GM08714 (cell line): ENCODE measurements around the gene GNAI2.
A peak's percentile ranks its signal among the peaks of the same experiment; 100 is the strongest.

Experiments
- H3K4me3 ChIP-seq: fragments of 200-500 bp; sonication (Bioruptor generic); 2 replicates; pipeline ENCODE4 v1.5.1; 2014; ENCODE audit warnings: mild to moderate bottlenecking, low read length, inconsistent platforms
- ZNF274 ChIP-seq: IDR thresholded peaks from 2 replicates; pipeline ENCODE4 v1.6.1; 2012; ENCODE audit warnings: mild to moderate bottlenecking, low read depth, low read length

GNAI2 gene

DNA sequence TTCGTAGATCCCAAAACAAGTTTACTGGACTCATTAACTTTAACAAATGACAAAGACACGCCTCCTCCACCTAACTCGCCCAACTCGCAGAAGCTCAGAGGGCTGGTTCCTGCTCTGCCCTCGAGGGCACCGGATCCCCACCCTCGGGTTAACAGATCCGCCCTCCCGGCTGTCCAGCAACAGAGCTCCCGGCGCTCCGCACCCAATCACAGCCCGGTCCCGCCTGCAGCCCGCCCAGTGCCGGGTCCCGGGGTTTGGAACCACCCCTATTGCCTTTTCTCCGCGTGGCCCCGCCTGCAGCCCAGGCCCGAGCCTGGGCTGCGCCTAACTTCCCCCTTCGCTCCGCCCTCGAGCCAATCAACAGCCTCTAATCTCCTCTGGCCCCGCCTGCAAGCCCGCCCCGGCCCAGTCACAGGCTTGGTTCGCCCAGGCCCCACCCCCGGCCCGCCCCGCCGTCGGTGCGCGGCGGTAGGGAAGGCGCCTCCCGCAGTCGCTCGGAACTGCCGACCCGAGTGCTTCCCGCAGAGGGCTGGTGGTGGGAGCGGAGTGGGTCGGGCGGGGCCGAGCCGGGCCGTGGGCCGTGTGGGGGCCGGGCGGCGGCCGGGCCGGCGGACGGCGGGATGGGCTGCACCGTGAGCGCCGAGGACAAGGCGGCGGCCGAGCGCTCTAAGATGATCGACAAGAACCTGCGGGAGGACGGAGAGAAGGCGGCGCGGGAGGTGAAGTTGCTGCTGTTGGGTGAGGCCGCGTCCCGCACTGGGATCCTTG, at the start of gene GNAI2:
Gene GNAI2 (plus strand): TSS at position 489 of the 768 bp plus-strand sequence. CDS start 132 bp downstream, at position 621.
- H3K4me3 ChIP-seq = peak within 1 kb of the TSS; percentile 71
- no peak for TF ChIP-seq ZNF274

DNA sequence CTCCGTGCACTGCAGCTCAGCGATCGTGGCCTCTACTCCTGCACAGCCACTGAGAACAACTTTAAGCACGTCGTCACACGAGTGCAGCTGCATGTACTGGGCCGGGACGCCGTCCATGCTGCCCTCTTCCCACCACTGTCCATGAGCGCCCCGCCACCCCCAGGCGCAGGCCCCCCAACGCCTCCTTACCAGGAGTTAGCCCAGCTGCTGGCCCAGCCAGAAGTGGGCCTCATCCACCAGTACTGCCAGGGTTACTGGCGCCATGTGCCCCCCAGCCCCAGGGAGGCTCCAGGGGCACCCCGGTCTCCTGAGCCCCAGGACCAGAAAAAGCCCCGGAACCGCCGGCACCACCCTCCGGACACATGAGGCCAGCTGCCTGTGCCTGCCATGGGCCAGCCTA, 48.3 kb upstream of the GNAI2 start:
- no peak overlapping the region for H3K4me3 ChIP-seq
- TF ChIP-seq ZNF274 = no peak

DNA sequence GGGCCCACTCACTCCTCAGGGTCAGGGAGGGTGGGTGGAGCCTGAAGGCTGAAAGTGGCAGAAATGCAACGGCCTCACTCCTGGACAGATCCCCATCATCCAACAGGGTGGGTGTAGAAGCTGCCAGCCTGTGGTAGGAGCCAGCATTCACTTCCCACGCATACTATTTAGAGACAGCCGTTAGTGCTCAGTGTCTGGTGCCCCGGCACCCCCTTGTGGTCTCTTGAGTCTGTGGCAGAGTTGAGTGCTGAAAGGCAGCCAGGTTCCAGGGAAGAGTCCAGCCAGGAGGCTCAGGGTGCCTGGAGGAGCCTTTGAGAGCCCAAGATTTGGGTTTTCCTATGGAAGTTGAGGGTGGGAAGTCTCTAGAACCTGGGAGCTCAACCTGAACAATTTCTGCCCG, 46.7 kb upstream of the GNAI2 start:
- TF ChIP-seq ZNF274 = no peak
- H3K4me3 ChIP-seq = no peak overlapping the region

DNA sequence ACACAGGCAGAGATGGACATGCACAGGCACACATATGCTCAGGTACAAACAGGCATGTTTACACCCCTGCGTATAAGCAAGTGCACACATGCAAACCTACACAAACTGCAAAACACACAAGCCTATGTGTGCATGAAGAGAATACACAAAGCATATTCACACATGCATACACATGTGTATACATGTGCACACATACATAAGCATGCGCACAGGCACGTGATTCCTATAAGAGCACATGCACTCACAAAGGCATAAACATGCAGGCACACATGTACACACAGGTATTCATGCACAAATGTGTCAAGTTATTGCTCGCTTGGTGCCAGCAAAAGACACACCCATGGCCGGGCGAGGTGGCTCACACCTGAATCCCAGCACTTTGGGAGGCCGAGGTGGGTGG, 46.0 kb upstream of the GNAI2 start:
- no peak overlapping the region for H3K4me3 ChIP-seq

DNA sequence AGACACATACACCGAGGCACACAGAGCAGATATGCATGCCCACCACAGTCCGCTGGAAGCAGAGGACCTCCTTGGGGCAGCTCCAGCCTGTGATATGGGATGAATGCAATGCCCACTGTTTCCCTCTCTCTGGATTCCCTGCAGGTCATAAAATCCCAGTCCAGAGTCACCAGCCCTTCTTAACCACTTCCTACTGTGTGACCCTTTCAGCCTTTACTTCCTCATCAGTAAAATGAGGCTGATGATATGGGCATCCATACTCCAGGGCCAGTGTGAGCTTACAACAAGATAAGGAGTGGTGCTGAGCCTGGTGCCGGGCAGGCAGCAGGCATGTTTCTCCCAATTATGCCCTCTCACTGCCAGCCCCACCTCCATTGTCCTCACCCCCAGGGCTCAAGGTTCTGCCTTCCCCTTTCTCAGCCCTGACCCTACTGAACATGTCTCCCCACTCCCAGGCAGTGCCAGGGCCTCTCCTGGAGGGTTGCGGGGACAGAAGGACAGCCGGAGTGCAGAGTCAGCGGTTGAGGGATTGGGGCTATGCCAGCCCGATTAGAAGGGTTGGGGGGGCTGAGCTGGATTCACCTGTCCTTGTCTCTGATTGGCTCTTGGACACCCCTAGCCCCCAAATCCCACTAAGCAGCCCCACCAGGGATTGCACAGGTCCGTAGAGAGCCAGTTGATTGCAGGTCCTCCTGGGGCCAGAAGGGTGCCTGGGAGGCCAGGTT, 44.9 kb upstream of the GNAI2 start, which contains the start of gene GNAT1:
Gene GNAT1 (plus strand): TSS at position 675 of the 725 bp plus-strand sequence. CDS start 116 bp downstream, outside the sequence.
- no peak for TF ChIP-seq ZNF274
- H3K4me3 ChIP-seq = no peak within 1 kb of the TSS

More for the DNA sequence above, 46.0 kb upstream of the GNAI2 start:
- TF ChIP-seq ZNF274 = no peak

DNA sequence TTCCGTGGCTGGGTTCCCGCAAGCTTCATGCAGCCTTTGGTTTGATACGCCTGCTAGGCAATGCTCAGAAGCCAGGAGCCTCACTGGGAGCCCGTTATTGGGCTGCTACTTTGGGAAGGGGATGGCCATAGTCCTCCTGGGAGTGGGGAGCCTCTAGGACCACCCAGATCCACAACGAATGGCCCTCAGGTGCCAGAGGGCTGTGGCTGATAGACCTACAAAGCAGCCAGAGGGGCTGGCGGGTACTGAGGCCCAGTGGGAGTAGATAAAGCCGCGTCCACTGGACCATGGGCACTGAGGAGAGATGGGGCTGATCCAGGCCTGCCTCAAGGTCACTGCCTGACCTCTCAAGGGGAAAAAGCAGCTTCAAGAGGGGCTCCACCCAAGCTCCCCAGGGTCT, 43.9 kb upstream of the GNAI2 start:
- no peak for TF ChIP-seq ZNF274
- H3K4me3 ChIP-seq = no peak overlapping the region

DNA sequence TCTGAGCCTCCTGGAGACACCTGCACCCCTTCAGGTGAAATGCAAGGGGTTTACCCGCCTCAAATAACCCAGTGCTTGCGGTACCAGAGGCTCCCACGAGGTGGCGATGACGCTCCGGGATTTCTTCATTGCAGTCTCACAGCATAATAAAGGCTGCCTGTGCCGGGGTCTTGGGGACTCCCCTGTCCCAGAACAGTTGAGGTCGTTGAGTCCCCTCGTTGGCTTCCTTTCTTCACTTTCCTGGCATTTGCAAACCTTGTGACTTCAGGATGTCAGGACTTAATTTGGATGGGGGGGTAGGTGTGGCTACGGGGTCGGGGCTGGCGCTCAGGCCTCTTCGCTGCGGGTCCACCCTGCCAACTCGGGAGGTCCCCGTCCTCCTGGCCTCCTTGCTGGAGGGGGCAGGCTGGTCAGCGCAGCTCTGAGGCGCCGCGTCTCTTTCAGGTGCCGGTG, 43.3 kb upstream of the GNAI2 start:
- TF ChIP-seq ZNF274 = no peak
- H3K4me3 ChIP-seq = no peak overlapping the region

DNA sequence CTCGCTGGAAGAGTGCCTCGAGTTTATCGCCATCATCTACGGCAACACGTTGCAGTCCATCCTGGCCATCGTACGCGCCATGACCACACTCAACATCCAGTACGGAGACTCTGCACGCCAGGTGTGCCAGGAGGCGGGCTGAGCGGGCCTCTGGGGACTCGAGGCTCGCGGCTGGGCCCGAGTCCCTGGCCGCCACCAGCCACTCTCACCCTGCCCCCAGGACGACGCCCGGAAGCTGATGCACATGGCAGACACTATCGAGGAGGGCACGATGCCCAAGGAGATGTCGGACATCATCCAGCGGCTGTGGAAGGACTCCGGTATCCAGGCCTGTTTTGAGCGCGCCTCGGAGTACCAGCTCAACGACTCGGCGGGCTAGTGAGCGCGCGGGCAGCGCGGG, 42.7 kb upstream of the GNAI2 start:
- TF ChIP-seq ZNF274 = no peak
- H3K4me3 ChIP-seq = no peak overlapping the region

DNA sequence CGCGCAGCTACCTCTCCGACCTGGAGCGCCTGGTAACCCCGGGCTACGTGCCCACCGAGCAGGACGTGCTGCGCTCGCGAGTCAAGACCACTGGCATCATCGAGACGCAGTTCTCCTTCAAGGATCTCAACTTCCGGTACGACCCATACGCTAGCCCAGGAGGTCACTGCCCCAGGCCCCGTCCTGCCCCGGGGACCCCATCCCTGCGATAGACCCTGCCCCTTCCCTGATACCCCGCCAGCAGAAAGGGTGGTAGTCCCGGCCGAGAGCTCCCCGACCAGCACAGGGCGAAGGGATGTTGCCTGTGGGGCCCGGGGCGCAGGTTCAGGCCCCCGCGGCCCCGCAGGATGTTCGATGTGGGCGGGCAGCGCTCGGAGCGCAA, 42.3 kb upstream of the GNAI2 start:
- H3K4me3 ChIP-seq = no peak overlapping the region
- TF ChIP-seq ZNF274 = no peak

DNA sequence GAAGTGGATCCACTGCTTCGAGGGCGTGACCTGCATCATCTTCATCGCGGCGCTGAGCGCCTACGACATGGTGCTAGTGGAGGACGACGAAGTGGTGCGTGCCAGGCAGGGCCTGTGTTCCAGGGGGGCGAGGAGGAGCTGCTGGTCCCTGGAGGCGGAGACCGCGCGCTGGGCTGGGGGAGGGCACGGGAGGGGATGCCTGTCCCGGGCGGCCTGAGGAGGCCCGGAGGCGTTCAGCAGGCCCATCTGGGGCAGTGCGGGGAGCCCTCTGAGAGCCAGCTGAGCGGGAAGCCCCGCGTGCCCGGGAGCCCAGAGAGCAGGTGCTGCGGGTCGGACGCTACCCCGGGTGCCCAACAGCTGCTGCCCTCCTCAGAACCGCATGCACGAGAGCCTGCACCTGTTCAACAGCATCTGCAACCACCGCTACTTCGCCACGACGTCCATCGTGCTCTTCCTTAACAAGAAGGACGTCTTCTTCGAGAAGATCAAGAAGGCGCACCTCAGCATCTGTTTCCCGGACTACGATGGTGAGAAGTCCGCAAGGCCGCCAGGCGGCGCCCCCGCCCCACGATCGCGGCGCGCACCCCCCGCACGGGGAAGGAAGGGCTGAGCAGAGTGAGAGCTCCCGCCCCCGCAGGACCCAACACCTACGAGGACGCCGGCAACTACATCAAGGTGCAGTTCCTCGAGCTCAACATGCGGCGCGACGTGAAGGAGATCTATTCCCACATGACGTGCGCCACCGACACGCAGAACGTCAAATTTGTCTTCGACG, 41.7 kb upstream of the GNAI2 start:
- no peak overlapping the region for H3K4me3 ChIP-seq
- no peak for TF ChIP-seq ZNF274

DNA sequence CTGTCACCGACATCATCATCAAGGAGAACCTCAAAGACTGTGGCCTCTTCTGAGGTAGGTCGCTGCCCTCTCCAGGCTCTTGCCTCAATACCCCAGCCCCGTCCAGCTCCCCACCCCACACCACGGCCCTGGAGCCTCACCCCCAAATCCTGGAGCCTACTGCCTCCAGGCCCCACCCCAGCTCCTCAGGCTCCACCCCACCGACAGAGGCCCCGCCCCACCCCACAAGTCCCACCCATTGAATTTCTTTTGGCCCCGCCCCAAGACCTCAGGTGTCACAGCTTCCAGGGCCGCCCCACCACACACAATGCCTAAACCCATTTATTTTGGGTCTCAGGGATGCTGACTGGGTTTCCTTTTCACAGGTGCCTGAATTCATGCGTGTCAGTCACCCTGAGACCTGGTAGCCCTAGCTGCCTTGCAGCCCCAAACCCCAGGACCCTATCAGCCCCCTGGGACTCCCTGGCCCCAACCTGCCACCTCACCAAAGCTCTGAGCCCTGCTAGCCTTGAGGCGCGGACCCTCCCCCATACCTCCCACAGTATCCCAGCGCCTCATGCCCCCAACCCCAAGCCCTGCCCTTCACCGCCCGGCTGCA, 41.0 kb upstream of the GNAI2 start:
- H3K4me3 ChIP-seq = no peak overlapping the region
- no peak for TF ChIP-seq ZNF274

DNA sequence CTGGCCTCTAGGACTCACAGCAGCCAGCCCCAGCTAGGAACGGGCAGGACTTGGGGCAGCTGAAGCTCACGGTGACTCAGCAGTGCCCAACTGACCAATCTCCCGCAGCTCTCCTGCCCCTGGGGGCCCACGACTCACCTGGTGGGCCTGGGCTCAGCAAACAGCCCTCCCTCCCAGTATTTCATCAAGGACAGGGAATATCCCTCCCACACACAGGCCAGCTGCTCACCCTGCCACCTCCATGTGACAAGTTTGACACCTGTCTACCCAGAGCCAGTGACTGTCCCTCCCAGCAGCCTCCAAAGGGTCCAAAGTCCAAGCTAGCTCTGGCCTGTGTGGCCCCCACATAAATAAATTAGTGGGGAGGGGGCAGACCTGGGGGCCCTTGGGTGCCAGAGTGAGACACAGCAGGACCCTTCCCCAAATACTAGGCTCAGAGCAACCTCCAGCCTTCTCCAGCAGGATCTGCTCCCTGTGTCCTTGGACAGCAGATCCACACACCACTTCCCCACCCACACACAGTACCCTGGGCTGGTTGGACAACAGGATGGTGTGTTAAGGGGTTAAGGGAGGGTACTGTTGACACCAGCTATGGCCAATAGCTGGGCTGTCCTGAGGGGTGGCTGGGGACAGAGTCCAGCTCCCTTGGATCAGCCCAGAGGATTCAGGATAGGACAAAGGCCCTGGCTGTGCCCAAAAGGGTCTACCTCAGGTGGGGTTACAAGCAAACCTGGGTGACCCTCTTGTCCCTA, 40.3 kb upstream of the GNAI2 start:
- no peak for TF ChIP-seq ZNF274
- no peak overlapping the region for H3K4me3 ChIP-seq

DNA sequence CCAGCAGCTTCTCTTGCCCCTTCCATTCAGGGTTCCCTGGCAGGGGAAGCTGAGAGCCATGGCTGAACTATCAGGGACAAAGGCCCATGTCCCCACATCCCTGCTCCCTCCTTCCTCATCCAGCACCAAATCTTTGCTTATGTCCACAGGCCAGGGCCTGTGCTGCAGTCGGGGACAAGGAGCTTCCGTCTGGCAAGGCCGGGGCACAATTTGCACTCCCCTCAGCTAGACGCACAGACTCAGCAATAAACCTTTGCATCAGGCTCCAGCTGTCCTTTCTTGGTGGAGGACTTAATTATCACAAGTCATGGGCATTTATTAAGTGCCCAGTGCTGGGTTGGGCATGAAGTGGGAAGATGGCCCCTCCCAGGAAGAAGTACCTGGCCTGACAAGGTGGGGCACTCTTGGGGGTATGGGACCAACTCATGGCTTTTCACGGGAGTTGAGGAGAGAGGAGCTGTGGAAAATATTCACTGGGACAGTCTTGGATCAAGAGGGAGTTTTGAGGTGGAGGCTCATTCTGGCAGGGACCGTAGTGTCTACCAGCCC, 39.7 kb upstream of the GNAI2 start:
- no peak for TF ChIP-seq ZNF274
- no peak overlapping the region for H3K4me3 ChIP-seq
